Heart left ventricle (tissue), 16 donors: ENCODE data around the gene OR5A2. TPM values are rescaled to one million over a fixed set of nuclear protein-coding genes. Genes with fewer than 3 reads are reported as not detected.
"Not testable (repeated sequence)": the region's sequence is repeated elsewhere in the genome, so short reads cannot be mapped to it uniquely, and the experiment has no call there.

ENCODE experiments used
- ATAC-seq, 4 donors: fragments of 200-7000 bp; cut with Tn5 transposase; one replicate each; pipeline ENCODE4 v1.9.1; 2020 to 2022; ENCODE audit warnings: moderate library complexity in 4 of 4, mild to moderate bottlenecking in 3 of 4, moderate number of reproducible peaks in 1 of 4
- DNase-seq, 5 donors: peaks; one replicate each; pipeline ENCODE4 v3.0.0-alpha.2; 2020
- H3K27ac ChIP-seq, 12 donors: fragments of 200-600 bp; sonication (generic) in 4 of 12; one replicate each; pipeline versions ENCODE4 v1.5.0 to v1.8.0; 2016 to 2022; ENCODE audit warnings: mild to moderate bottlenecking in 2 of 12
- H3K27me3 ChIP-seq, 9 donors: fragments of 200-600 bp; sonication (generic) in 2 of 9; one replicate each; pipeline versions ENCODE4 v1.5.1 to v1.8.0; 2016 to 2022; ENCODE audit warnings: mild to moderate bottlenecking in 3 of 9
- H3K36me3 ChIP-seq, 9 donors: fragments of 200-600 bp; sonication (generic) in 2 of 9; one replicate each; pipeline versions ENCODE4 v1.5.0 to v1.8.0; 2018 to 2022; ENCODE audit warnings: mild to moderate bottlenecking in 2 of 9
- H3K4me1 ChIP-seq, 12 donors: fragments of 200-600 bp; sonication (generic) in 4 of 12; one replicate each; pipeline versions ENCODE4 v1.5.0 to v1.8.0; 2016 to 2022; ENCODE audit warnings: mild to moderate bottlenecking in 3 of 12
- H3K4me3 ChIP-seq, 12 donors: fragments of 200-600 bp; sonication (generic) in 4 of 12; one replicate each; pipeline versions ENCODE4 v1.5.0 to v1.8.0; 2017 to 2022; ENCODE audit warnings: mild to moderate bottlenecking in 9 of 12, moderate library complexity in 4 of 12
- H3K9me3 ChIP-seq, 12 donors: fragments of 200-600 bp; sonication (generic) in 4 of 12; one replicate each; pipeline versions ENCODE4 v1.5.0 to v1.8.0; 2016 to 2022; ENCODE audit warnings: mild to moderate bottlenecking in 1 of 12
- POLR2A ChIP-seq, 2 donors: fragments of 450-650 bp; IDR thresholded peaks; one replicate each; pipeline ENCODE4 v1.6.1; 2017; ENCODE audit warnings: antibody characterized with exemption in 2 of 2, mild to moderate bottlenecking in 2 of 2, moderate library complexity in 2 of 2
- WGBS, 4 donors: extraction: QIAGEN DNeasy Blood & Tissue Kit in 2 of 4; methylation state at CpG; one replicate each; pipeline versions ENCODE4 v1.1.5 to v1.1.7; 2013 to 2018; 5-methylcytosine and 5-hydroxymethylcytosine counted together
- intact Hi-C, 10 donors: fragments of 100-400 bp; cut with DNase I; formaldehyde crosslinking; loops; one replicate each; pipeline versions ENCODE4 v1.11.1 to v1.14.2; 2022
- polyA plus RNA-seq, 2 donors: library from polyadenylated mRNA; stranded (reverse); fragments of 200-250 nt; gene quantifications; one replicate each; pipeline ENCODE4 v1.2.3, GENCODE V29; 2013
- total RNA-seq, 9 donors: library from RNA; depleted of rRNA in 2 of 9; stranded (reverse); fragments of >200 nt in 2 of 9; fragmentation: NEBNext Ultra II Directional in 3 of 9; extraction: Animal tissue kit (Norgen Biotek cat#: 25700) in 3 of 9; gene quantifications; one replicate each; pipeline versions ENCODE4 v1.1.0 to v1.2.4, GENCODE V29; 2016 to 2023
- TF ChIP-seq, protein P1 (sequence below), 12 donors: fragments of 200-600 bp; sonication (generic) in 4 of 12; IDR thresholded peaks; one replicate each; pipeline versions ENCODE4 v1.5.0 to v1.8.0; 2018 to 2022; ENCODE audit warnings: antibody characterized with exemption in 12 of 12, mild to moderate bottlenecking in 5 of 12
- donor health status: ischemic (EF 13 %, LVEDD 7.1; RV severe dilation, severe dysfunction).
- donor health status: healthy with polysubstance abuse.
- donor health status: DM: no; HTN: yes; CAD: no.
- donor health status: DM: no; HTN: no; CAD: no.
- donor health status: ischemic (EF 25% LVEDD 6.9; RV normal size, moderate dysfunction).
- donor health status: ischemic (EF 25% LVEDD 5.7; RV mildly dilated, moderate dysfunction).
- donor health status: healthy.
- donor health status: DM: yes; HTN: yes; CAD: no.
- donor health status: ischemic (EF 35%, LVEDD 5.7; RV mildly dilated, moderate dysfunction).
- donor health status: nonischemic (EF 11% LVEDD 7.7; RV severe dilation, severe dysfunction).
- donor health status: DM: yes; HTN: yes; CAD: no.
- donor health status: PGD.
- donor health status: ischemic (EF 29% LVEDD 5.4; RV normal size, mild dysfunction).
- donor health status: nonischemic (EF 23%, LVEDD 6.1; RV moderate dilation, normal function).

OR5A2 gene
- total and polyA plus RNA-seq, 11 donors = not detected

DNA sequence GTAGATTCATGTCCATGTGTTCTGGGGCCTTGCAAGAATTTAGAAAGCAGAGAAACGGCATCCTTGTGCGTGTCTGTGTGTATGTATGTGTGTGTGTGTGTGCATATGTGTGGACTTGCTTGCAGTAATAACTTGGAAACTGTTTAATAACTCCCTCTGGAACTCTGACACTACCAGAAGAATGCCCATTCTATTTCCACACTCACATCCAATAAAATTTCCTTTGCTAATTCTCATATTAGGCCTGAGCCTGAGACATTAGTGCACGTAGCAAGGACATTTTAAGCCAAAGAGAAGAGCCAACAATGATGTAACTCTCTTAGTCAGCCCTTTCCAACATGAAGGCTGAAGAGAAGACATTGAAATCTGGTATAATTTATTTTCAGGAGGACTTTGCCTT, 33.7 kb upstream of the OR5A2 start:
- no peaks in the 10 kb centered on the region for H3K9me3 ChIP-seq
- intact Hi-C loops = no loop called here
- TF ChIP-seq POLR2A (IDR thresholded peaks at IDR 0.05) = no peak
- TF ChIP-seq, protein P1, sequence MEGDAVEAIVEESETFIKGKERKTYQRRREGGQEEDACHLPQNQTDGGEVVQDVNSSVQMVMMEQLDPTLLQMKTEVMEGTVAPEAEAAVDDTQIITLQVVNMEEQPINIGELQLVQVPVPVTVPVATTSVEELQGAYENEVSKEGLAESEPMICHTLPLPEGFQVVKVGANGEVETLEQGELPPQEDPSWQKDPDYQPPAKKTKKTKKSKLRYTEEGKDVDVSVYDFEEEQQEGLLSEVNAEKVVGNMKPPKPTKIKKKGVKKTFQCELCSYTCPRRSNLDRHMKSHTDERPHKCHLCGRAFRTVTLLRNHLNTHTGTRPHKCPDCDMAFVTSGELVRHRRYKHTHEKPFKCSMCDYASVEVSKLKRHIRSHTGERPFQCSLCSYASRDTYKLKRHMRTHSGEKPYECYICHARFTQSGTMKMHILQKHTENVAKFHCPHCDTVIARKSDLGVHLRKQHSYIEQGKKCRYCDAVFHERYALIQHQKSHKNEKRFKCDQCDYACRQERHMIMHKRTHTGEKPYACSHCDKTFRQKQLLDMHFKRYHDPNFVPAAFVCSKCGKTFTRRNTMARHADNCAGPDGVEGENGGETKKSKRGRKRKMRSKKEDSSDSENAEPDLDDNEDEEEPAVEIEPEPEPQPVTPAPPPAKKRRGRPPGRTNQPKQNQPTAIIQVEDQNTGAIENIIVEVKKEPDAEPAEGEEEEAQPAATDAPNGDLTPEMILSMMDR (IDR thresholded peaks at IDR 0.05) = no peak
- WGBS, 4 donors = 64 to 81% (median 78%) methylated on average over 3 of the region's 3 CpGs
- DNase-seq (no peak), ATAC-seq (no peak)
- H3K27me3 ChIP-seq = no peaks in the 10 kb centered on the region
- no peaks in the 10 kb centered on the region for H3K36me3 ChIP-seq
- H3K4me1 ChIP-seq = no peaks in the 10 kb centered on the region
- no peak overlapping the region for H3K27ac ChIP-seq
- H3K4me3 ChIP-seq = no peak overlapping the region

DNA sequence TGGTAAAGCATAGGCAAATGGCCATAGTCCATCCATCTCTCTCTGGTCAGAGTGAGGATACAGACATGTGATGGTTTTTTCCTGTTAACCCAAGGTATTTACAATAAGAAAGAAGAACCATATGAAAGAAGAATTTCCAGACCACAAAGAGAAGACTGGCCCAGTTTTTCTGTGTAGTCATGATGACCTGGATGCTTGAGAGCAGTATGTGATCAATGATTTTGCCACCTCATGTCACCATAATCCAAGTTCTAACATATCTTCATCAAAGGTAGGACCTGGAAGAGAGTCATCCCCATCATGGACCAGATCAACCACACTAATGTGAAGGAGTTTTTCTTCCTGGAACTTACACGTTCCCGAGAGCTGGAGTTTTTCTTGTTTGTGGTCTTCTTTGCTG, 30.4 kb upstream of the OR5A2 start, which contains the start of gene OR4D6:
TSS of gene OR4D6 (plus strand) at position 301 of the 400 bp plus-strand sequence. CDS start at position 301, 0 bp downstream.
- intact Hi-C loops = no loop called here
- Histone ChIP-seq H3K27ac (no peak within 1 kb of the TSS), H3K9me3 (no peaks in the 10 kb centered on the region), H3K36me3 (no peaks in the 10 kb centered on the region), H3K4me3 (no peak within 1 kb of the TSS), H3K27me3 (no peaks in the 10 kb centered on the region), H3K4me1 (no peaks in the 10 kb centered on the region)
- TF ChIP-seq, protein P1 (IDR thresholded peaks at IDR 0.05) = no peak
- TF ChIP-seq POLR2A (IDR thresholded peaks at IDR 0.05) = no peak
- no peak for DNase-seq
- WGBS, 4 donors = 78 to 89% (median 83%) methylated on average over 2 of the region's 2 CpGs
- ATAC-seq = no peak

DNA sequence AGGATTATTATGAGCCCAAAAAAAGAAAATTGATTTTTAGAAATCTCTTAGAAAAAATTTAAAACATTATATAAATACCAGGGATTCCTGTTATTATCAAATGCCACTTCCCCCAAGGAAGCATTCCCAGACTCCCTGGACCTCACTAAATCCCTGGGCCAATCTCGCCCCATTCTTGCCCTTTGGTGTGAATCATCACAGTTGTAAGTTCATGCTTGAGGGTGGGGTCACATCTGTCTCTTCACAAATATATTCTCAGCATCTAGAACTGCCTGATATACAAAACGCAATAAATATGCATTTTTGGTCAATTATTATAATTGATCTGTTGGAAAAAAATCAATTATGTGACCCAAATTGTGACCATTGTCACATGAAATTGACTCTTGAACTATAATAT, 22.3 kb upstream of the OR5A2 start:
- no peak for TF ChIP-seq POLR2A (IDR thresholded peaks at IDR 0.05)
- TF ChIP-seq, protein P1 (IDR thresholded peaks at IDR 0.05) = no peak
- no peaks in the 10 kb centered on the region for H3K4me1 ChIP-seq
- H3K9me3 ChIP-seq = peaks cover 0 to 13% (median 0%) of the 10 kb centered on the region in 12 donors
- no peak overlapping the region for H3K27ac ChIP-seq
- no peak for DNase-seq
- no peak for ATAC-seq
- intact Hi-C loops = no loop called here
- WGBS, 4 donors = 62 to 70% (median 65%) methylated on average over 2 of the region's 2 CpGs
- no peaks in the 10 kb centered on the region for H3K27me3 ChIP-seq
- no peak overlapping the region for H3K4me3 ChIP-seq
- H3K36me3 ChIP-seq = no peaks in the 10 kb centered on the region

DNA sequence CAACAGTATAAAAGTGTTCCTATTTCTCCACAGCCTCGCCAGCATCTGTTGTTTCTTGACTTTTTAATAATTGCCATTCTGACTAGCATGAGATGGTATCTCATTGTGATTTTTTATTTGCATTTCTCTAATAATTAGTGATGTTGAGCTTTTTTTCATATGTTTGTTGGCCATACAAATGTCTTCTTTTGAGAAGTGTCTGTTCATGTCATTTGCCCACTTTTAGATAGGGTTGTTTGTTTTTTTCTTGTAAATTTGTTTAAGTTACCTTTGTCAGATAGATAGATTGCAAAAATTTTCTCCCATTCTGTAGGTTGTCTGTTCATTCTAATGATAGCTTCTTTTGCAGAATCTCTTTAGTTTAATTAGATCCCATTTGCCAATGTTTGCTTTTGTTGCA, 19.4 kb upstream of the OR5A2 start:
- 66 to 78% (median 71%) methylated on average over 1 of the region's 1 CpG for WGBS, 4 donors
- H3K4me3 ChIP-seq, H3K27me3 ChIP-seq, ATAC-seq, H3K4me1 ChIP-seq, H3K27ac ChIP-seq, intact Hi-C loops, H3K36me3 ChIP-seq, DNase-seq: not testable (repeated sequence)
- peaks cover 0 to 13% (median 0%) of the 10 kb centered on the region in 12 donors for H3K9me3 ChIP-seq

DNA sequence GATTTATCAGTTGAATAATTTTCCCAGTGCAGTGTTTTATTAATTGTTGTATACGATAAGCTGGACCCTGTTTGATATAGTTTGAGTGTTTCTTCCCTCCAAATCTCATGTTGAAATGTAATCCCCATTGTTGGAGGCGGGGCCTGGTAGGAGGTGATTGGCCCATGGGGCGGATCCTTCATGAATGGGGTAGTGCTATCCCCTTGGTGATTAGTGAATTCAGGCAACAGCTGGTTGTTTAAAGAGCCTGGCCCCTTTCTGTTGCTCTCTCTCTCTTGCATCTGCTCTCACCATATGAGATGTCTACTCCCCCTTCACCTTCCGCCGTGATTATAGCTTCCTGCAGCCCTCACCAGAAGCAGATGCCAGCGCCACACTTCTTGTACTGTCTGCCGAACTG, 11.6 kb upstream of the OR5A2 start:
- 77 to 81% (median 80%) methylated on average over 7 of the region's 7 CpGs for WGBS, 4 donors

More for the DNA sequence above, 11.6 kb upstream of the OR5A2 start:
- Histone ChIP-seq H3K27me3 (no peaks in the 10 kb centered on the region), H3K4me3 (no peak overlapping the region), H3K4me1 (no peaks in the 10 kb centered on the region), H3K27ac (no peak overlapping the region), H3K9me3 (no peaks in the 10 kb centered on the region), H3K36me3 (no peaks in the 10 kb centered on the region)
- intact Hi-C loops = loop anchor here in 2 of 10 donors (10.0 kb wide), 2 partner anchors 153 to 263 kb away; partner anchors contain the start of gene DTX4 (in 1 of the 2)
- DNase-seq (no peak), ATAC-seq (no peak)
- TF ChIP-seq, protein P1 (IDR thresholded peaks at IDR 0.05) = no peak
- TF ChIP-seq POLR2A (IDR thresholded peaks at IDR 0.05) = no peak
